HUES48 (cell line): Measurements from ENCODE around the gene SPOCK2.

Source experiments
- H3K27ac ChIP-seq: one replicate; pipeline ENCODE4 v1.7.0; 2013; ENCODE audit warnings: low read depth, low read length, inconsistent platforms
- H3K27me3 ChIP-seq: 2 replicates; pipeline ENCODE4 v1.6.1; 2013; ENCODE audit warnings: mild to moderate bottlenecking, low read length; ENCODE audit not compliant: control insufficient read depth, insufficient read depth
- H3K36me3 ChIP-seq: 2 replicates; pipeline ENCODE4 v1.6.1; 2013; ENCODE audit warnings: low read length; ENCODE audit not compliant: control insufficient read depth, insufficient read depth
- H3K4me1 ChIP-seq: 2 replicates; pipeline ENCODE4 v1.6.1; 2013; ENCODE audit warnings: mild to moderate bottlenecking, low read length; ENCODE audit not compliant: control insufficient read depth, insufficient read depth
- H3K4me3 ChIP-seq: 2 replicates; pipeline ENCODE4 v1.5.1; 2013; ENCODE audit warnings: mild to moderate bottlenecking, low read depth, low read length
- H3K9ac ChIP-seq: 2 replicates; pipeline ENCODE4 v1.6.1; 2013; ENCODE audit warnings: mild to moderate bottlenecking, low read depth, low read length, moderate library complexity
- H3K9me3 ChIP-seq: 2 replicates; pipeline ENCODE4 v1.6.1; 2013; ENCODE audit warnings: low read length; ENCODE audit not compliant: control insufficient read depth, insufficient read depth

The SPOCK2 gene

GRCh38 chr10:72011976-72012512, 76.3 kb downstream of the SPOCK2 start:
- Histone ChIP-seq H3K27me3 (no peaks in the 10 kb centered on the region), H3K9me3 (no peaks in the 10 kb centered on the region), H3K27ac (no peak overlapping the region), H3K4me3 (no peak overlapping the region), H3K9ac (no peak overlapping the region), H3K4me1 (no peaks in the 10 kb centered on the region), H3K36me3 (peaks cover 7% of the 10 kb centered on the region; the same call in 1 of the 2 replicates)

GRCh38 chr10:72011468-72011867, 76.9 kb downstream of the SPOCK2 start:
- H3K9ac ChIP-seq = no peak overlapping the region
- H3K27ac ChIP-seq = no peak overlapping the region
- no peaks in the 10 kb centered on the region for H3K4me1 ChIP-seq
- peaks cover 7% of the 10 kb centered on the region; the same call in 1 of the 2 replicates for H3K36me3 ChIP-seq
- H3K27me3 ChIP-seq = no peaks in the 10 kb centered on the region
- H3K4me3 ChIP-seq = no peak overlapping the region
- H3K9me3 ChIP-seq = no peaks in the 10 kb centered on the region

- Histone ChIP-seq H3K36me3 (peaks cover 7% of the 10 kb centered on the region; the same call in 1 of the 2 replicates), H3K27me3 (no peaks in the 10 kb centered on the region), H3K4me1 (no peaks in the 10 kb centered on the region), H3K4me3 (no peak overlapping the region), H3K9ac (no peak overlapping the region), H3K27ac (no peak overlapping the region), H3K9me3 (no peaks in the 10 kb centered on the region)
Measured at GRCh38 chr10:72011016-72011415, 77.3 kb downstream of the SPOCK2 start.

GRCh38 chr10:72010234-72010973, 77.9 kb downstream of the SPOCK2 start:
- H3K36me3 ChIP-seq = peaks cover 7% of the 10 kb centered on the region; the same call in 1 of the 2 replicates
- H3K4me1 ChIP-seq = no peaks in the 10 kb centered on the region
- H3K27ac ChIP-seq = no peak overlapping the region
- no peaks in the 10 kb centered on the region for H3K27me3 ChIP-seq
- H3K4me3 ChIP-seq = no peak overlapping the region
- H3K9me3 ChIP-seq = no peaks in the 10 kb centered on the region
- H3K9ac ChIP-seq = no peak overlapping the region

- no peak overlapping the region for H3K4me3 ChIP-seq
- peaks cover 7% of the 10 kb centered on the region; the same call in 1 of the 2 replicates for H3K36me3 ChIP-seq
- H3K9me3 ChIP-seq = no peaks in the 10 kb centered on the region
- H3K27me3 ChIP-seq = no peaks in the 10 kb centered on the region
- no peaks in the 10 kb centered on the region for H3K4me1 ChIP-seq
- no peak overlapping the region for H3K9ac ChIP-seq
- H3K27ac ChIP-seq = no peak overlapping the region
Measured at GRCh38 chr10:72009425-72010081, 78.8 kb downstream of the SPOCK2 start.

GRCh38 chr10:72009051-72009424, 79.3 kb downstream of the SPOCK2 start:
- Histone ChIP-seq H3K36me3 (peaks cover 7% of the 10 kb centered on the region; the same call in 1 of the 2 replicates), H3K9ac (no peak overlapping the region), H3K9me3 (no peaks in the 10 kb centered on the region), H3K4me3 (no peak overlapping the region), H3K4me1 (no peaks in the 10 kb centered on the region), H3K27me3 (no peaks in the 10 kb centered on the region), H3K27ac (no peak overlapping the region)
